Omental fat pad (tissue), 4 donors: Measurements from ENCODE around the gene RNF6. TPM values are rescaled to one million over a fixed set of nuclear protein-coding genes. Genes with fewer than 3 reads are reported as not detected.

ENCODE experiments used
- ATAC-seq: fragments of 150-250 bp; one replicate; pipeline ENCODE4 v1.9.1; 2016; ENCODE audit warnings: mild to moderate bottlenecking, moderate library complexity; ENCODE audit not compliant: low FRiP score
- DNase-seq: peaks from one replicate; pipeline ENCODE4 v3.0.0-alpha.2; 2019; ENCODE audit warnings: low spot score
- CTCF ChIP-seq, 3 donors: fragments of 450-650 bp; IDR thresholded peaks; one replicate each; pipeline ENCODE4 v1.5.1; 2016 to 2017; ENCODE audit warnings: antibody characterized with exemption in 3 of 3, mild to moderate bottlenecking in 3 of 3, moderate library complexity in 2 of 3
- total RNA-seq, 4 donors: library from RNA; depleted of rRNA; stranded (reverse); fragments of >200 nt; gene quantifications; one replicate each; pipeline ENCODE4 v1.1.0, GENCODE V29; 2016

Gene RNF6
- total RNA-seq, 4 donors from 2014 or later, result 27.0 to 33.7 (median 27.5) TPM

GRCh38 chr13:26179344-26179743 lies 42.8 kb downstream of the RNF6 start:
- TF ChIP-seq CTCF (IDR thresholded peaks at IDR 0.05), result no peak
- no peak for ATAC-seq
- DNase-seq, result no peak

DNA sequence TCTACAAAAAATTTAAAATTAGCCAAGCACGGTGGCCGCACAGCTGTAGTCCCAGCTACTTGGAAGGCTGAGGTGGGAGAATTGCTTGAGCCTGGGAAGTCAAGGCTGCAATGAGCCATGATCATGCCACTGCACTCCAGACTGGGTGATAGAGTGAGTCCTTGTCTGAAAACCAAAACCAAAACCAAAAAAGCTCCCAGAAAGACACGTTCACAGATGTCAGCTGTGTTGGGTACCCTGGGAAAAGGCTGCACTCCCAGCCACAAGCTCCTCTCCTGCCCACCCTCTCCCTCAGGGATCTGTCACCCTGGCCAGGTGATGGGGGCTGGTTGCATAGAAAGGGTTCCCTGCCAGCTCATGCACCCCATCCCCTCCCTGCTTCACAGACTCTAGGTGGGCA lies 53.3 kb downstream of the RNF6 start:
- DNase-seq (no peak), ATAC-seq (no peak)
- TF ChIP-seq CTCF (IDR thresholded peaks at IDR 0.05), result no peak

DNA sequence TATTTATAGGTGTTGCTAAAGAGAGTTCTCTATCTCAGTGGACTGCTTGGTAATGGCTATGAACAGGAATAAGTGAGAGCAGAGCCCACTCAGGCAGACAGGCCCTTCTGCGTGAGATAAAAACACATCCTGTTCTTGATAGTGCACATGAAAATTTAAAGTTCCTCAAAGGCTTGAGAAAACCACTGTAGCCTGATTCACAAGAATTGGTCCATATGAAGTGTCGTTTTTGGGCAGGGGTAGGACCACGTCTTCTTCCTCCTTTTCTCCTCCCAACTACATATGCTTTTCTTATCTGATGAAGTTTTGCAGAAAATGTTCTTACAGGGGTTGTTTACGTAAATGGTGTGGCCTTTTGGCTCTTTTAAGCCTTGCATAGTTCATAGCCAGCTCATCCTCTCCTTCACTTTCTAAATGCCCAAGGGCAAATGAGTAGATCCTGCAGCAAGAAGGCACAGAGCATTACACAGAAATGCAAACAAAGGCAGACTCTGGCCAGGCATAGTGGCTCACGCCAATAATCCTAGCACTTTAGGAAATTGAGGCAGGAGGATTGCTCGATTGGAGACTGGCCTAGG lies 53.8 kb downstream of the RNF6 start:
- DNase-seq, result no peak
- no peak for TF ChIP-seq CTCF (IDR thresholded peaks at IDR 0.05)
- ATAC-seq, result no peak

DNA sequence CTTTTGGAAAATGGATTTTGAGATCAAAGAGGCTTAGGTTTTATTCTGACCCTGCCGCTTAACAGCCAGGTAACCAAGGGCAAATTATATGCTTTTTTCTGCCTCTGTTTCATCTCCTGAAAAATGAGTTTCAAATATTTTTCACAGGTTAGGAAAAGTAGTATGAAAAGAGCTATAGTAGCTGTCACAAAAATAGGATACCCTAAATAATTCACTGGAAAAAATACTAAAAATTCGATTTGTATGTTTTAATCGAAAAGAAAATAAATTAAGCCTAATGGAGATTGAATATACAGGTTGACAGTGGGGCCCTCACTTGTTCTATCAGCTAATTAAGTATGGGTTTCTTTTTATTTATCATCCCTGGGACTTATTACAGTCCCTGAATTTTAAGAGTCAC lies 58.3 kb downstream of the RNF6 start:
- TF ChIP-seq CTCF (IDR thresholded peaks at IDR 0.05), result no peak
- ATAC-seq (no peak), DNase-seq (no peak)

Other genes starting within 250 kb of the RNF6 start
- gene SHISA2, start 170.3 kb downstream of the RNF6 start, total RNA-seq, result 1 to 10 TPM in 2 of 4 donors, under 1 TPM in 2; 0.25 to 2.0 (median 1.1) TPM
- 10 to 100 TPM; 11.7 to 16.6 (median 13.0) TPM for gene CDK8, start 31.8 kb upstream of the RNF6 start, total RNA-seq